ENCODE results near the gene LRP8. TPM values are rescaled to one million over a fixed set of nuclear protein-coding genes. Genes with fewer than 3 reads are reported as not detected.

LRP8 gene
- polyA plus RNA-seq, 1 of the 3 experiments (the other 2 are of a cell fraction), result 19.9 TPM

- H3K9ac ChIP-seq, result no peak overlapping the region
- ChIA-PET POLR2A (no interaction called here), CTCF (interaction anchor here (1.8 to 1.9 kb wide), 2 partner anchors 18 to 20 kb away, joined by 8 read pairs; no protein-coding TSS in a partner anchor)
- peaks cover 4 to 61% of the 10 kb centered on the region in 2 experiments; a peak in 3 of 4 replicates for H3K4me1 ChIP-seq (ENCODE audit: control insufficient read depth in 1 of 2, insufficient read depth in 2 of 2, low read depth in 1 of 2, low read length in 1 of 2)
- H3K4me3 ChIP-seq (ENCODE audit: low read depth in 2 of 2, low read length in 1 of 2), result no peak overlapping the region
- H3K9me3 ChIP-seq, result no peaks in the 10 kb centered on the region
- TF ChIP-seq PBX3 (IDR thresholded peaks at IDR 0.05), result no peak
- no peak for TF ChIP-seq RCOR1 (IDR thresholded peaks at IDR 0.05; ENCODE audit: low read length)
- TF ChIP-seq GABPA (IDR thresholded peaks at IDR 0.05; ENCODE audit: low read depth), result no peak
- TF ChIP-seq YY1 (IDR thresholded peaks at IDR 0.05; ENCODE audit: low read depth), result no peak
- TF ChIP-seq MEF2A (IDR thresholded peaks at IDR 0.05; ENCODE audit: borderline replicate concordance, low read depth), result no peak
- no peak for TF ChIP-seq POLR2AphosphoS5 (IDR thresholded peaks at IDR 0.05; ENCODE audit: low read depth, low read length)
- no peak for TF ChIP-seq ZBTB33 (IDR thresholded peaks at IDR 0.05; ENCODE audit: borderline replicate concordance, low read depth)
- TF ChIP-seq TCF12 (IDR thresholded peaks at IDR 0.05), result no peak
- TF ChIP-seq EZH2phosphoT487 (IDR thresholded peaks at IDR 0.05; ENCODE audit: borderline replicate concordance, low read depth), result no peak
- TF ChIP-seq TEAD4 (IDR thresholded peaks at IDR 0.05; ENCODE audit: borderline replicate concordance, insufficient read depth), result no peak
- no peak for TF ChIP-seq EP300 (IDR thresholded peaks at IDR 0.05; ENCODE audit: borderline replicate concordance in 1 of 2, low read depth in 1 of 2, low read length in 1 of 2)
- no peak for TF ChIP-seq ELF1 (IDR thresholded peaks at IDR 0.05)
- TF ChIP-seq FOXM1 (IDR thresholded peaks at IDR 0.05; ENCODE audit: low read depth), result no peak
- TF ChIP-seq CTCF (IDR thresholded peaks at IDR 0.05), result no peak
- H3K9me2 ChIP-seq, result no peaks in the 10 kb centered on the region
- no peak for DNase-seq
- no peak overlapping the region for H3K4me2 ChIP-seq
- H3K36me3 ChIP-seq (replicated peaks in 1 of 2; ENCODE audit: control insufficient read depth in 1 of 2, insufficient read depth in 2 of 2, low read length in 1 of 2), result no peaks in the 10 kb centered on the region
- no peaks in the 10 kb centered on the region for H3K27me3 ChIP-seq (ENCODE audit: insufficient read depth)
- H3K27ac ChIP-seq (ENCODE audit: low read depth in 2 of 2, low read length in 1 of 2), result no peak overlapping the region; a peak in 1 of 4 replicates
- no peaks in the 10 kb centered on the region for H4K20me1 ChIP-seq (ENCODE audit: insufficient read depth)
- H3K79me2 ChIP-seq (ENCODE audit: insufficient read depth), result no peaks in the 10 kb centered on the region
- WGBS (ENCODE audit: low lambda C conversion rate), result 94% methylated on average over 10 of the region's 12 CpGs
- H3F3A ChIP-seq (replicated peaks; ENCODE audit: insufficient read depth), result no peaks in the 10 kb centered on the region
- no peak overlapping the region for H2AFZ ChIP-seq (ENCODE audit: low read depth)
Measured at GRCh38 chr1:53298045-53298637, 29.7 kb downstream of the LRP8 start.

Measured in SK-N-SH (cell line).